SIG-M5 treated with dmso at 0.1 percent for 504 hours (cell line): ENCODE data around the gene VKORC1.
"Not testable (repeated sequence)": the region's sequence is repeated elsewhere in the genome, so short reads cannot be mapped to it uniquely, and the experiment has no call there.

Experiments used
- DNase-seq: peaks from one replicate; lab custom pipeline; 2025; ENCODE audit not compliant: unreplicated experiment; lab: John Stamatoyannopoulos, UW

VKORC1 gene

GRCh38 chr16:31107465-31107867 lies 12.9 kb upstream of the VKORC1 start:
- DNase-seq, result no peak

- DNase-seq, result no peak
Observed at GRCh38 chr16:31106509-31107464, 12.2 kb upstream of the VKORC1 start.

GRCh38 chr16:31105677-31106213 lies 11.1 kb upstream of the VKORC1 start:
- peak; percentile 38 for DNase-seq

- not testable (repeated sequence) for DNase-seq
Observed at GRCh38 chr16:31100876-31101641, 6.5 kb upstream of the VKORC1 start.

- no peak for DNase-seq
Observed at GRCh38 chr16:31099860-31100638, 5.5 kb upstream of the VKORC1 start.

- DNase-seq, result no peak
Observed at GRCh38 chr16:31094088-31094423, 541 bp downstream of the VKORC1 start.

- peak; percentile 17 for DNase-seq
Observed at GRCh38 chr16:31093132-31093703, 1.4 kb downstream of the VKORC1 start.

GRCh38 chr16:31092330-31092729 lies 2.3 kb downstream of the VKORC1 start:
- DNase-seq, result no peak

- DNase-seq, result no peak
Observed at GRCh38 chr16:31090540-31090939, 4.1 kb downstream of the VKORC1 start.

- no peak for DNase-seq
Observed at GRCh38 chr16:31089199-31089598, 5.4 kb downstream of the VKORC1 start.

GRCh38 chr16:31088459-31089183 lies 6.0 kb downstream of the VKORC1 start, which contains the start of gene PRSS53:
Gene PRSS53 (minus strand): TSS chr16:31088943. CDS start chr16:31088809, 134 bp downstream.
- no peak for DNase-seq

- DNase-seq, result no peak
Observed at GRCh38 chr16:31087971-31088370, 6.6 kb downstream of the VKORC1 start.

- DNase-seq, result no peak
Observed at GRCh38 chr16:31087481-31087880, 7.1 kb downstream of the VKORC1 start.

- no peak for DNase-seq
Observed at GRCh38 chr16:31086629-31086906, 8.0 kb downstream of the VKORC1 start.

GRCh38 chr16:31085873-31086628 lies 8.5 kb downstream of the VKORC1 start:
- no peak for DNase-seq

GRCh38 chr16:31085411-31085810 lies 9.2 kb downstream of the VKORC1 start:
- no peak for DNase-seq

GRCh38 chr16:31084584-31085302 lies 9.9 kb downstream of the VKORC1 start:
- DNase-seq, result no peak

- no peak for DNase-seq
Observed at GRCh38 chr16:31083981-31084380, 10.6 kb downstream of the VKORC1 start.

- no peak for DNase-seq
Observed at GRCh38 chr16:31083556-31083955, 11.0 kb downstream of the VKORC1 start.
